GM19328 (cell line): ENCODE results near the gene SPATA13.
"Not testable (repeated sequence)": the region's sequence is repeated elsewhere in the genome, so short reads cannot be mapped to it uniquely, and the experiment has no call there.

ENCODE experiments used
- ATAC-seq: cut with Tn5 transposase; IDR thresholded peaks from one replicate; pipeline ENCODE4 v1.9.1; 2021; ENCODE audit warnings: mild to moderate bottlenecking, moderate library complexity; ENCODE audit not compliant: unreplicated experiment

Gene SPATA13

GRCh38 chr13:24304620-24305019, 144.1 kb downstream of the SPATA13 start:
- no peak for ATAC-seq

GRCh38 chr13:24306632-24307031, 146.1 kb downstream of the SPATA13 start:
- ATAC-seq, result no peak

DNA sequence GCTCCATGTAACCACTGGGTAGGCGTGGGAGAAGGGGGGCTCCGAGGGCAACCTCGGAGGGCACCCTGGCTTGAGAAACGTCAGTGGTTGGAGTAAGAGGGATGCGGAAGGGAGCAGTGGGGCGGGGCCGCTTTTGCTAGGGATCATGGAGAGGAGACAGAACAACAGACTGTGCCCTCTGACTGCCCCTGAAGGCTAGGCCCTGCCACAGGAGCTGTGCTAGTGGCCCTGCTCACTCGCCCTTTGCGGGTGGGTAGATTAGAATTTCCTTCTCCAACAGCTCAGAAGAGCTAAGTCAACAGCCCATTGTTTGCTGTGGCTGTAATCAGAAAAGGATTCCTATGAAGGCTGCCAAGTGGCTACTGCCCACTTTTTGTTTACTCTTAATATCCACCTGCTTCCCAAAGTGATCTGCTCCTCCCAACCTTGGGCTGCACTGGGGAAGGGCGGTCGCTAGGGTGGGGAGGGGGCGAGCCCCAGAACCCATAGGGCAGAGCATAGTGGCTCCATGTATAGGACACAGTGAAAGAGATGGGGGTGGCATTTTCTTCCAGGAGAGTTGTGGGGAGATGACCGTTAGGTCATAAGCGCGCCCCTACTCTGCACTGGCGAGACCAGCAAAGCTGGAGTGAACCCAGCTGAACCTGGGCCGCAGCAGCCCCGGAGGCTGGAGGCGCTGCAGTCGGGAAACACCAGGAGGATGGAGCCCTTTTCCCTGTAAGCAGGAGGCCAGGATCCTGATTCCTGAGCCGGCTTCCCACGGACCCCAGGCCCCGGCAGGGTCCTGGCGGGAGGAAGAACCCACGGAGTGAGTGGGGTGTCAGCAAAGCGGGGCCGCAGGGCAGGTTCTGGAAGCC, 146.9 kb downstream of the SPATA13 start:
- no peak for ATAC-seq

DNA sequence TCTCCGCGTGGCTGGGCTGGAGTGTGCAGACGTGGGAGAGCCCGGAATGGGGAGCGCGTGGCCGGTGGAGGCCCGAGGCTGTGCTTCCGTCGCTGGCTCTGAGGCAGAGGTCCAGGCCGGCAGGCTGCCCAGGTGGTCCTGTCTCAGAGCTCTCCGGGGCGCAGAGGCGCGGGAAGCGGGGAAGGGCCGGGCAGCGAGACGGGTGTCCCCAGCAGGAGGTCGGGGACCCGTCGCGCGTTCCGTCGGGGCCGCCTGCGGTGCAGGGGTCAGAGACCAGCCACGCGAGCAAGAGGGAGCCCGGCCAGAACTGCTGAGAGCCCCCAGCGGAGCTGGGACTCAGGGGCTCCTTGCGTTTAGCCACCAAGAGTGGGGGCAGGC, 147.5 kb downstream of the SPATA13 start:
- ATAC-seq, result no peak

DNA sequence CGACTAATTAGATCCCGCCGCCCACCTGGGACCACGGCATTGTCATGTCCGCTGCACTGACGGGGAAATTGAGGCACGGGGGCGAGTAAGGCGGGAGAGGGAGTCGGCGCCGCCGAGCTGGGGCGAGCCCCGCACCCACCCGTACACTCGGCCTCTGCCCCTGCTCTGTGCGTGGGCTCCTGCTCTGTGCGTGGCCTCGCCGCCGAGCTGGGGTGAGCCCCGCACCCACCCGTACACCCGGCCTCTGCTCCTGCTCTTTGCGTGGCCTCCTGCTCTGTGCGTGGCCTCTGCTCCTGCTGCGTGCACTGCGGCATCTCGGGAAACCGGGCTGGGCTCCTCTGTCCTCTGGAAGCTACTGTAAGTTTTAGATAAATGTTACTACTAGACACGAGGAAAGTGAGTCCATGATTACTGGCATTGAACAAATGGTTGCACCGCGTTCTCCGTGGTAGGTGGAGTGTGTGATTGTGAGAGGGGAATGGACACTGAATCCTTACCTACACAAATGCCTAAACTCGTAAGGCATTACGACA, 148.0 kb downstream of the SPATA13 start:
- no peak for ATAC-seq

- ATAC-seq, result not testable (repeated sequence)
Measured at GRCh38 chr13:24309300-24309699, 148.8 kb downstream of the SPATA13 start, which contains the start of gene C1QTNF9. Gene C1QTNF9, plus strand, starts transcription at chr13:24309580. Its CDS starts 6,424 bp downstream, at chr13:24316004.

DNA sequence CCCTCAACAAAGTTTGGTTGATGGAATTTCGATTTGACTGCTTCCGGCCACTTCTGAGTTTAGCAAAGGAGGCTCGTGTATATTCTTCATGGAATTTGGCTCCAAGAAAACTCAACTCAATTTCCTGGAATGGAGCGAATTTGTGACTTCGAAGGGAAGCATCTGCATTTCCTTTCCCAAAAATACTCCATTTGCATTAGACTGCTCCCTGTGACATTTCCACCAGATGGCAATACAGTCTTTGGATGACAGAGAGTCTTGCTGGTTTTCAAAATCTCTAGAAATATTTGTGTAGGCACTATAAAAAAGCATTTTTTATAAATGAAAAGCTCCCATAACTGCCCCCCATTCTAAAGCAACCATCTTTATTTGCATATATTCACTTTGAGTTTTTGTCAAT, 152.9 kb downstream of the SPATA13 start:
- ATAC-seq, result no peak

DNA sequence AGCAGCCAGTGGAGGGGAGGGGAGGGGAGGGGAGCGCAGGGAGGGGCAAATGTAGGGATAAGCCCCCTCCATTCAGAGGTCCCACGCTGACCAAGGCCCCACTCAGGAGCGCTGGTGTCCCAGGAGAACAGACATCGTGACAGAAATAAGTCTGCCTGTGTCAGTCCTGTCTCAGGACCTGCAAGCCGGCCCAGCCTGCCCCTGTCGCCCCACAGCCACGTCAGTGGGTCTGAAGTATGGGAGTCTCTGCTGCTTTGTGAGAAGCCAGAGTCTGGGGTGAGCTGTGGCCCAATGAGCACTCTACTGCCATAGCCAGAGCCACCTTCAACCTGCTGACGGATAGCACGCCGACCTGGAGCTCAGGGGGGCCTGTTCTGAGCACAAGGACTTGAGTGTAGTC, 157.3 kb downstream of the SPATA13 start:
- not testable (repeated sequence) for ATAC-seq

DNA sequence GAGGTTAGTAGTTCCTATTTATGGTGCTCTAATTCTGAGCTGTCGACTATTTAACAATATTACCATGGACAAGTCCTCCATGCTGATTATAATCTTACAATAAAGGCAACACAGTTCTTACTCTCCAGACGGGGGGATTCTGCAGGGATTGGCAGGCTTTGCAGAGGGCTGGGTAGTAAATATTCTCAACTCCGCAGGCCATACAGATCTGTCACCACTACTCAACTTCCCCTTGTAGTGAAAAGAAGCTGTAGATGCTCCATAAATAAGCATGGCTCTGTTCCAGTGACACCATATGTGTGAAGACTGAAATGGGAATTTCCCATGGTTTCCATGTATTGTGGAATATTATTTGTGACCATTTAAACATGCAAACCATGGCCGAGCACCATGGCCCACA, 158.4 kb downstream of the SPATA13 start:
- not testable (repeated sequence) for ATAC-seq

DNA sequence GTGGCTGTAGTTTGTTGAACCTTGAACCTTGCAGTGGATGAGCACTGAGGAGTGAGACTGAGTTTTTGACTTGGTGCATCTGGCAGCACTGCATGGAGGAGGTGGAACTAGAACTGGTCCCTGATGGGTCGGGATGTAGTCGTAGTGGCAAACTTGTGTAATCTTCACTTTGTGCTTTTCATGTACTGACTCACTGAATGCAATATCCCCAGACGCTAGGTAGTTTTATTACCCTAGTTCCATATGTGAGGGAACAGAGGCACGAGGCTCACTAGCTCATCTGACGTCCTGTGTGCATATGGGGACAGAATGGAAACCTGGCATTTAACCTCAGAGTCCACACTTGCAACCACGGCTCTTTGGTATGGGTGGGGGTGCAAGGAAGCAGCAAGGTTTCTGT, 159.1 kb downstream of the SPATA13 start:
- not testable (repeated sequence) for ATAC-seq

- ATAC-seq, result not testable (repeated sequence)
Measured at GRCh38 chr13:24321416-24321815, 160.9 kb downstream of the SPATA13 start.

GRCh38 chr13:24322470-24322869, 161.9 kb downstream of the SPATA13 start:
- not testable (repeated sequence) for ATAC-seq

DNA sequence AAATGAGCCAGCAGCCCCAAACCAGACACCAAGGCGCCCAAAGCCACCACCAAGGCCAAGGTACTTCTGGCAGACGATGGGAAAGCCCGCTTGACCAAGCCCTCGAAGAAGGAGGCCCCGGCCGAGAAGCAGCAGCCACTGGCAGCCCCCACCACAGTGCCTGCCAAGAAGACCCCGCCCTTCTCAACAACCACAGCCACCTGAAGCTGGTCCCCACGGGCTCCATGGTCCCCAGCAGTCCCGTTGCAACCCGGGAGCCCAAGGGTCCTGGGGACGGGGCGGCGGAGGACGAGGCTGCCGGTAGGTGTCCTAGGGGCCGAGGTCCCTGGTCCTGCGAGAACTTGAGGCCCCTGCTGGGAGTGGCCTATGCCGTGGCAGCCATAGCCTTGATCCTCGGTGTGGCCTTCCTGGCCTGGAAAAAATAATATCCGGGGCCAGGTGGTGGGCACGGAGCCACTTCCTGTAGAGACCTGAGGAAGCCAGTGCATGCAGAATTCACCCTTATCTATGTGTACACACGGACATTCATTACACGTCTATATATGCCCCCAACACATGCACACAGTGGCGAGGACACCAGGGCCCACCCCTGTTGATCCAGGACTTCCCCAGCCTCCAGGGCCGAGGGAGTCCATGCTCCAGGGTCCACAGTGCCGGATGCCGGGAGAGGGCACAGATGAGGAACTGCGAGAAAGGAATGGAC, 162.7 kb downstream of the SPATA13 start:
- no peak for ATAC-seq

GRCh38 chr13:24323739-24324075, 163.2 kb downstream of the SPATA13 start:
- ATAC-seq, result no peak

- ATAC-seq, result not testable (repeated sequence)
Measured at GRCh38 chr13:24327598-24327997, 167.1 kb downstream of the SPATA13 start.

DNA sequence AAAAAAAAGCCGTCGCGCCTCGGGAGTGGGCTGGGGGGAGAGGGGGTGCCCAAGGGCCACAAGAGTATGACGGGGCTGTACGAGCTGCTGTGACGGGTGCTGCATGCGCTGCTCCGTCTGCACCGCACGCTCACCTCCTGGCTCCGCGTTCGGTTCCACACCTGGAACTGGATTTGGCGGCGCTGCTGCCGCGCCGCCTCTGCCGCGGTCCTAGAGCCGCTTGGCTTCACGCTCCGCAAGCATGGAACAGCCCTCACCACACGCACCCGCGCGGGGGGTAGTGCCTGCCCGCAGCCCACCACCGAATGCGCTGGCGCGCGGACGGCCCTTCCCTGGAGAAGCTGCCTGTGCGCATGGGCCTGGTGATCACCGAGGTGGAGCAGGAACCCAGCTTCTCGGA, 167.6 kb downstream of the SPATA13 start:
- no peak for ATAC-seq

GRCh38 chr13:24338721-24339120, 178.2 kb downstream of the SPATA13 start:
- no peak for ATAC-seq

DNA sequence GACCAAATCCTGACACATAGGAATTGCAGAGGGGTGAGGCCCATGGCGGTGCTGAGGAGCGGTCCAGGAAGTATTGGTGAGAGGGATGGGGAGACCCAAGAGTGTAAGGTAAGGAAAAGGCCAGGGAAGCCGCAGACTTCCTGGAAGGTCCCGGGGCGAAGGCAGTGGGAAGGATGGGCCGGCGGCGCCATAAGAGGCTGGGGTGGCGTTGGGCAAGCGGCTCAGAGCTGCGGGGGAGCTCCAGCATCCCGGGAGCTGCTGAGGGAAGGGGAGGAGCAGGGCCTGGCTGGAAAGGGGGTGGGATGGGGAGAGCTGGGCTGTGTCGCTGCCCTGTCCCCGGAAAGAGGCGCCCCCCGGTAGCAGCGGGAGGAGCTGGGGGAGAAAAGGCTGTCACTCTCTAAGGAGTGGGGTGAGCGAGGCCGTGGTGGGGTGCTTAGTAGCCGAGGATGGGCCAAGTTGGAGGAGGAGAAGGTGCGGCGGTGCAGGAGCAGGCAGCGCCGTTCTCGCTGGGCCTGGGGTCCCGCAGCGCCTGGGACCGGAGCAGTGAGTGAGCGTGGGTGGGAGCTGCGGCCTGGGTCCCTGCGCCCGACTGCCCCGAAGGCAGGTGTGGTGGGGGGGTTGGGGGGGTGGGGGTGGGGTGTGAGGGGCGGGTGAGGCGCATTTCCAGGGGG, 179.6 kb downstream of the SPATA13 start:
- ATAC-seq, result no peak

- ATAC-seq, result no peak
Measured at GRCh38 chr13:24340608-24340955, 180.1 kb downstream of the SPATA13 start.

DNA sequence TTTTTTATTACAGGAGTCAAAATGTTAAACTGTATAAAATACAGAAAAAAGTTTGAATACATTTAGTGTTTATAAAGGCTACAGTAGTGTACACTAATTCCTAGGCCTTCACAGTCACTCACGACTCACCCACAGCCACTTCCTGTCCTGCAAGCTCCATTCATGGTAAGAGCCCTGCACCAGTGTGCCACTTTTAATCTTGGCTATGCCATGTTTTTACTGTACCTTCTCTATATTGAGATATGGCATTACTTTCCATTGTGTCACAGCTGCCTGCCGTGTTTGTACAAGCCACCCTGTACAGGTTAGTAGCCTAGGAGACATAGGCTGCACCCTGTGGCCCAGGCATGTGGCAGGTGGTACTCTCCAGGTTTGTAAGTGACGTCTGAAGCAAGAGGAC, 180.9 kb downstream of the SPATA13 start:
- no peak for ATAC-seq

- ATAC-seq, result no peak
Measured at GRCh38 chr13:24348385-24348784, 187.9 kb downstream of the SPATA13 start.
